Nephron progenitor cell (in vitro differentiated cells): Measurements from ENCODE around the gene SAMM50.
A peak's percentile ranks its signal among the peaks of the same experiment; 100 is the strongest.

Experiments used
- DNase-seq: peaks from one replicate; pipeline ENCODE4 v3.0.0; 2021
- H3K27ac Mint-ChIP-seq: 2 replicates; pipeline ENCODE4 v1.8.0; 2021; ENCODE audit warnings: mild to moderate bottlenecking, moderate library complexity, mixed read lengths
- H3K27me3 Mint-ChIP-seq: 2 replicates; pipeline ENCODE4 v1.8.0; 2021; ENCODE audit warnings: mild to moderate bottlenecking, low read depth, mixed read lengths; ENCODE audit not compliant: poor library complexity
- H3K36me3 Mint-ChIP-seq: 2 replicates; pipeline ENCODE4 v1.8.0; 2021; ENCODE audit warnings: low read depth, mixed read lengths
- H3K4me1 Mint-ChIP-seq: 2 replicates; pipeline ENCODE4 v1.8.0; 2021; ENCODE audit warnings: mixed read lengths
- H3K4me3 Mint-ChIP-seq: 2 replicates; pipeline ENCODE4 v1.8.0; 2021; ENCODE audit warnings: mild to moderate bottlenecking, moderate library complexity, mixed read lengths
- H3K9me3 Mint-ChIP-seq: 2 replicates; pipeline ENCODE4 v1.8.0; 2021; ENCODE audit warnings: mild to moderate bottlenecking, moderate library complexity, mixed read lengths
- TF ChIP-seq, protein P1 (sequence below): fragments of 200-600 bp; sonication (generic); IDR thresholded peaks from 2 replicates; pipeline ENCODE4 v1.5.0; 2021; ENCODE audit warnings: antibody characterized with exemption

The SAMM50 gene

DNA sequence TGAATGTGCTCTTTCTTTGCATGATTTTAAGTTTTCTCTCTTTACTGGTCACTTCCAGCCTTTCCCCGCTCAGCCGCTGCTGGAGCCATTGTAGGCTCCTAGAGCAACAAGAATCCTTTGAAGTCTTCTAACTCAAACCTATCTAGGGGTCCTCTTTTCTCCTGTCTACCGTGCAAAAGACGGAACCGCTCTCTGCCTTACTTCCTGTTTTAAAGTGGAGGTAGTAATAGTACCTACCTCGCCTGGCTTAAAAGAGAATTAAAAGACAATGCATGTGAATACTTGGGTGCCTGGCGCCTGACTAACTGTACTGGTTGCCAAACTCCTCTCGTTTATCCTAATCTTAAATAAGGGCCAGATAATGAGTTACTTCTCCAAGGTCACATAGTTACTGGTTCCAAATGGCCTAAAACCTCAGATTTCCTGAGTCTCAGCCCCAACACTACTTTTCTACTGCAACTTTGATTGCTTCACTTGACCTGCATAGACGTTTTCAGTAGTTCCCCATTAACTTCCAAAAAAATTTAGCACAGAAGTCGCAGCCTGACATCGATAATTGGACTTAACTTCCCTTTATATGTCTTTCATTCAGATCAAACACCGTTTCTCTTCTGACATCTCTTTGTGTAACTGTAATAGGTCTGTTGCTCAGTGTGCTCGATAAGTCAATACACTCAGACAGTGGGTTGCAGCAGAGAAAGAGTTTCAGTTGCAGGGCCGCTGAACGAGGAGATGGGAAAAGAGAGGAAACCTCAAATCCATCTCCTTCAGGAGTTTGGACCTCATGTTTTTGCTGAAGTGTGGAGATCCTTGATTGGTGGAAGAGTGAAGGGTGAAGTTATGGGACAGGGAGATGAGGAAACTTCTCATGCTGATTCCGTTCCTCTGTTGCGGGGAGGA, 891 bp downstream of the SAMM50 start:
- peaks cover 4% of the 10 kb centered on the region for H3K27me3 Mint-ChIP-seq
- no peaks in the 10 kb centered on the region for H3K9me3 Mint-ChIP-seq
- H3K27ac Mint-ChIP-seq: peak overlapping the region; percentile 92
- DNase-seq: no peak
- H3K4me1 Mint-ChIP-seq: peaks cover 34% of the 10 kb centered on the region
- peaks cover 9% of the 10 kb centered on the region for H3K36me3 Mint-ChIP-seq
- TF ChIP-seq, protein P1, sequence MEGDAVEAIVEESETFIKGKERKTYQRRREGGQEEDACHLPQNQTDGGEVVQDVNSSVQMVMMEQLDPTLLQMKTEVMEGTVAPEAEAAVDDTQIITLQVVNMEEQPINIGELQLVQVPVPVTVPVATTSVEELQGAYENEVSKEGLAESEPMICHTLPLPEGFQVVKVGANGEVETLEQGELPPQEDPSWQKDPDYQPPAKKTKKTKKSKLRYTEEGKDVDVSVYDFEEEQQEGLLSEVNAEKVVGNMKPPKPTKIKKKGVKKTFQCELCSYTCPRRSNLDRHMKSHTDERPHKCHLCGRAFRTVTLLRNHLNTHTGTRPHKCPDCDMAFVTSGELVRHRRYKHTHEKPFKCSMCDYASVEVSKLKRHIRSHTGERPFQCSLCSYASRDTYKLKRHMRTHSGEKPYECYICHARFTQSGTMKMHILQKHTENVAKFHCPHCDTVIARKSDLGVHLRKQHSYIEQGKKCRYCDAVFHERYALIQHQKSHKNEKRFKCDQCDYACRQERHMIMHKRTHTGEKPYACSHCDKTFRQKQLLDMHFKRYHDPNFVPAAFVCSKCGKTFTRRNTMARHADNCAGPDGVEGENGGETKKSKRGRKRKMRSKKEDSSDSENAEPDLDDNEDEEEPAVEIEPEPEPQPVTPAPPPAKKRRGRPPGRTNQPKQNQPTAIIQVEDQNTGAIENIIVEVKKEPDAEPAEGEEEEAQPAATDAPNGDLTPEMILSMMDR: no peak
- H3K4me3 Mint-ChIP-seq: peak overlapping the region; percentile 94

DNA sequence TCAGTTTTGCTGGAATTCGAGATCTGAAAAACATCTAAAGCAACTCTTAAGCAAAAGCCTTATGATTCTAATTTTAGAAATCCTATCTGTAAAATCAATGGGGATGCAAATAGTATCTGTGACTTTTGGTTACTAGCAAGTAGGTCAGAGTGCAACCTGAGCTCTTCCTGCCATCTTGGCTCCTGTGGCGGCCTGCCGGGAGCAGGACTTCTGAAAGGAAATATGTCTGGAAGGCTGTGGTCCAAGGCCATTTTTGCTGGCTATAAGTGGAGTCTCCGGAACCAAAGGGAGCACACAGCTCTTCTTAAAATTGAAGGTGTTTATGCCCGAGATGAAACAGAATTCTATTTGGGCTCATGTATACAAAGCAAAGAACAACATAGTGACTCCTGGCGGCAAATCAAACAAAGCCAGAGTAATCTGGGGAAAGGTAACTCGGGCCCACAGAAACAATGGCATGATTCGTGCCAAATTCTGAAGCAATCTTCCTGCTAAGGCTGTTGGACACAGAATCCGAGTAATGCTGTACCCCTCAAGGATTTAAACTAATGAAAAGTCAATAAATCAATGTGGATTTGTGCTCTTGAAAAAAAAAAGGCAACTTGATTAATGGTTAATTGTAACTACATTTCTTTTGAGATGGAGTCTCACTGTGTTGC, 1.7 kb downstream of the SAMM50 start:
- Mint-ChIP-seq H3K4me1 (peaks cover 34% of the 10 kb centered on the region), H3K4me3 (peak overlapping the region; percentile 94), H3K9me3 (no peaks in the 10 kb centered on the region), H3K36me3 (peaks cover 9% of the 10 kb centered on the region), H3K27me3 (peaks cover 4% of the 10 kb centered on the region), H3K27ac (no peak overlapping the region)
- peak; percentile 16 for DNase-seq
- TF ChIP-seq, protein P1: no peak

DNA sequence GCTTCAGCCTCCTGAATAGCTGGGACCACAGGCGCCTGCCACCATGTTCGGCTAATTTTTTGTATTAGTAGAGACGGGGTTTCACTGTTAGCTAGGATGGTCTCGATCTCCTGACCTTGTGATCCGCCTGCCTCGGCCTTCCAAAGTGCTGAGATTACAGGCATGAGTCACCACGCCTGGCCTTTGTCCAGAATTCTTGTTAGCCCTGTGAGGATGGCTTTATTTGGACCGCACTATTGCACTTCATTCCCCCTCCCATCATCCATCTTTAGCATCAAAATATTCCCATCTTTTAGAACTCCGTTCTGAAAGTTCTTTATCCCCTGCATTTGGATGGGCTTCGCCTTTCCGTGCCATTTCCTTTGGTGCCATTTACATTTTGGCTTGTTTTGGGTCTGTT, 2.6 kb downstream of the SAMM50 start:
- Mint-ChIP-seq H3K4me3 (peak overlapping the region; percentile 60), H3K36me3 (peaks cover 9% of the 10 kb centered on the region), H3K27ac (no peak overlapping the region), H3K9me3 (no peaks in the 10 kb centered on the region), H3K4me1 (peaks cover 34% of the 10 kb centered on the region), H3K27me3 (peaks cover 4% of the 10 kb centered on the region)
- TF ChIP-seq, protein P1: no peak
- DNase-seq: no peak

DNA sequence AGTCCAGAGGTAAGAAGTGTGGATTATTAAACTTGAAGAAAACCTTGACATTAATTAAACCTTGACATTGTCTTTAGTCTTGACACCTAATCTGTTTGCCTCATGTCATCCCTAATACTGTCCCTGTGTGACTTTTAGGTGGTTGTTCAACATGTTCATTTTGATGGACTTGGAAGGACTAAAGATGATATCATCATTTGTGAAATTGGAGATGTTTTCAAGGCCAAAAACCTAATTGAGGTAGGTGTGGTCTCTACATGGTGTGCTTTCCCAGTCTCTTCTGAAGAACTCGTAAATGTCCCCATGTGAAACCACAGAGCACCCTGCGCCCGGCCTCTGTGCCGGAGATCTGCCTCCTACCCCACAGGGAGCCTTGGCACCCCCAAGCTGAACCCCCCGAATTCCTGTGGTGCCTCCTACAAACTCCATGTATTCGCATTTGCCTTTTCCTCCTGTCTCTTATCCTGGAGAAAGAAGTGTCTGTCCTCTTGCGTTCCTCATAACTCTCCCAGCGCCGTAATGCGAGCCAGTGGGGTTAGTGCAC, 9.1 kb downstream of the SAMM50 start:
- no peaks in the 10 kb centered on the region for H3K9me3 Mint-ChIP-seq
- no peak for DNase-seq
- no peak overlapping the region for H3K27ac Mint-ChIP-seq
- H3K4me1 Mint-ChIP-seq: no peaks in the 10 kb centered on the region
- no peak overlapping the region for H3K4me3 Mint-ChIP-seq
- peaks cover 56% of the 10 kb centered on the region for H3K36me3 Mint-ChIP-seq
- TF ChIP-seq, protein P1: no peak
- H3K27me3 Mint-ChIP-seq: no peaks in the 10 kb centered on the region

DNA sequence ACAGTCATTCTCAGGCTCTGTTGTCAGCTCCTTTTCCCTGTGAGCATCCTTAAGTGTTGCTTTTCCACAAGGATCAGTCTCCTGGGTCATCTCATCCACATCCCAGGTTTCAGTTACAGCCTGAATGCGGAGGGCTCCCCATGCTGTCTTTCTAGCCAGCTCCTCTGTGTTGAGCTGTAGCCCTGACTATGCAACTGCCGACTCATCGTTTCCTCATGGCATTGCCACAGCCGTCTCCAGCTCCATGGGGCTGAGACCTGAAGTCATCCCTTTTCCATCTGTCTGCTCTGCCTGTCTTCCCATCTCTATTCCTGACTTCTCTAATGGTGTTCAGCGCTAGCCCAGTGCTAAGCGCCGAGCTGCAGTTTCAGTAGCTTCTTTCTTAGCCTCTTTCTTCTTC, 11.8 kb downstream of the SAMM50 start:
- Mint-ChIP-seq H3K4me3 (no peak overlapping the region), H3K27ac (peak overlapping the region; percentile 80), H3K4me1 (no peaks in the 10 kb centered on the region), H3K27me3 (no peaks in the 10 kb centered on the region), H3K9me3 (no peaks in the 10 kb centered on the region), H3K36me3 (peaks cover 61% of the 10 kb centered on the region)
- DNase-seq: no peak
- TF ChIP-seq, protein P1: no peak
